Osteocyte (in vitro differentiated cells): ENCODE results near the gene ATP6V0A4. TPM values are rescaled to one million over a fixed set of nuclear protein-coding genes. Genes with fewer than 3 reads are reported as not detected.
"Not testable (repeated sequence)": the region's sequence is repeated elsewhere in the genome, so short reads cannot be mapped to it uniquely, and the experiment has no call there.

ENCODE experiments used
- DNase-seq: peaks from one replicate; pipeline ENCODE4 v3.0.0; 2021; ENCODE audit warnings: mixed read lengths; ENCODE audit not compliant: unreplicated experiment; ENCODE audit errors: extremely low spot score
- H3K27ac Mint-ChIP-seq: one replicate; pipeline ENCODE4 v1.8.0; 2021; ENCODE audit warnings: mild to moderate bottlenecking, mixed read lengths; ENCODE audit not compliant: unreplicated experiment
- H3K27me3 Mint-ChIP-seq: one replicate; pipeline ENCODE4 v1.8.0; 2021; ENCODE audit warnings: mixed read lengths; ENCODE audit not compliant: unreplicated experiment
- H3K36me3 Mint-ChIP-seq: one replicate; pipeline ENCODE4 v1.8.0; 2021; ENCODE audit warnings: mixed read lengths; ENCODE audit not compliant: unreplicated experiment
- H3K4me1 Mint-ChIP-seq: one replicate; pipeline ENCODE4 v1.8.0; 2021; ENCODE audit warnings: mixed read lengths; ENCODE audit not compliant: unreplicated experiment
- H3K4me3 Mint-ChIP-seq: one replicate; pipeline ENCODE4 v1.8.0; 2021; ENCODE audit warnings: mild to moderate bottlenecking, moderate library complexity, mixed read lengths; ENCODE audit not compliant: unreplicated experiment
- H3K9me3 Mint-ChIP-seq: one replicate; pipeline ENCODE4 v1.8.0; 2021; ENCODE audit warnings: mixed read lengths; ENCODE audit not compliant: unreplicated experiment
- CTCF ChIP-seq: fragments of 200-600 bp; sonication (generic); IDR thresholded peaks from 2 replicates; pipeline ENCODE4 v1.5.0; 2021; ENCODE audit warnings: antibody characterized with exemption, mild to moderate bottlenecking, moderate library complexity
- total RNA-seq: library from RNA; stranded (reverse); gene quantifications from 2 replicates; pipeline ENCODE4 v1.2.1, GENCODE V29; 2021

ATP6V0A4 gene
- total RNA-seq, 1 donor from 2014 or later: 0.64 TPM

- Mint-ChIP-seq H3K4me1 (no peaks in the 10 kb centered on the region), H3K9me3 (no peaks in the 10 kb centered on the region)
Measured at GRCh38 chr7:138698281-138698680, 99.7 kb downstream of the ATP6V0A4 start.

DNA sequence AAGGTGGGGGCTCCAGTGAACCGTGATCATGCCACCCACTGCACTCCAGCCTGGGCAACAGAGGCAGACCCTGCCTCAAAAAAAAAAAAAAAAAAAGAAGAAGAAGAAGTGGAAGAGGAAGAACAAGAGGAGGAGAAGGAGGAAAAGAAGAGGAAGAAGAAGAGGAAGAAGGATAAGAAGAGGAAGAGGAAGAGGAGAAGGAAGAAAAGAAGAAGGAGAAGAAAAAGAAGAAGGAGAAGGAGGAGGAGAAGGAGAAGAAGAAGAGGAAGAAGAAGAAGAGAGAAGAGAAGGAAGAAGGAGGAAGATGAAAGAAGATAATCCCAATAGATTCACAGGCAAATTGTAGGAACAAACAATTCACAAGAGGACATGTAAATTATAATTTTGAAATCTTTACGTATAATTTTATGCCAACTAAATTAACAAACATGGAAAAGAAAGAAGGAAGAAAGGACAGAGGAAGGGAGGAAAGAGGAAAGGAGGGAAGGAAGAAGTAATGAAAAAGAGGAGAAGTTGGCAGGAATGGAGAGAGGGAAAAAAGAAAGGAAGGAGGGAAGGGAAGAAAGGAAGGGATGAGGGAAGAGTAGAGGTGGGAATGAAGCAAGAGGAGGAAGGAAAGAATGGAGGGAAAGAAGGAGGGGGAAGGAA lies 100.3 kb downstream of the ATP6V0A4 start:
- no peak overlapping the region for H3K4me3 Mint-ChIP-seq
- H3K27ac Mint-ChIP-seq: no peak overlapping the region
- no peak for TF ChIP-seq CTCF
- H3K27me3 Mint-ChIP-seq: peaks cover 10% of the 10 kb centered on the region
- no peaks in the 10 kb centered on the region for H3K9me3 Mint-ChIP-seq
- DNase-seq: no peak
- no peaks in the 10 kb centered on the region for H3K36me3 Mint-ChIP-seq
- no peaks in the 10 kb centered on the region for H3K4me1 Mint-ChIP-seq

More at GRCh38 chr7:138698281-138698680, 99.7 kb downstream of the ATP6V0A4 start:
- peaks cover 6% of the 10 kb centered on the region for H3K27me3 Mint-ChIP-seq
- TF ChIP-seq CTCF: no peak
- H3K4me3 Mint-ChIP-seq: no peak overlapping the region
- H3K36me3 Mint-ChIP-seq: no peaks in the 10 kb centered on the region
- no peak overlapping the region for H3K27ac Mint-ChIP-seq
- DNase-seq: no peak

GRCh38 chr7:138695776-138696175 lies 102.2 kb downstream of the ATP6V0A4 start:
- not testable (repeated sequence) for H3K4me3 Mint-ChIP-seq, H3K36me3 Mint-ChIP-seq, H3K27ac Mint-ChIP-seq, H3K9me3 Mint-ChIP-seq, H3K4me1 Mint-ChIP-seq, DNase-seq
- peaks cover 14% of the 10 kb centered on the region for H3K27me3 Mint-ChIP-seq

DNA sequence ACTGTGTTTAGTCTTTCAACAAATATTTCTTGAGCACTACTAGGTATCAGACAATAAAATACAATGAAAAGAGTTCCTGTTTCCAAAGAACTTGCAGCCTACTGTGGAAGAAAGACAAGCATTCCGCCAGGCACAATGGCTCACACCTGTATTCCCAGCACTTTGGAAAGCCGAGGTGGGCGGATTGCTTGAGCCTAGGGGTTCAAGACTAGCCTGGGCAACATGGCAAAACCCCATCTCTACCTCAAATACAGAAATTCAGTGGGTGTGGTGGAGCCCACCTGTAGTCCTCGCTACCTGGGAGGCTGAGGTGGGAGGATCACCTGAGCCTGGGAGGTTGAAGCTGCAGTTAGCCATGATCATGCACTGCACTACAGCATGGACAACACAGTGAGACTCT lies 102.9 kb downstream of the ATP6V0A4 start:
- TF ChIP-seq CTCF: no peak
- no peaks in the 10 kb centered on the region for H3K9me3 Mint-ChIP-seq
- peaks cover 20% of the 10 kb centered on the region for H3K27me3 Mint-ChIP-seq
- H3K36me3 Mint-ChIP-seq: no peaks in the 10 kb centered on the region
- H3K4me3 Mint-ChIP-seq: no peak overlapping the region
- no peaks in the 10 kb centered on the region for H3K4me1 Mint-ChIP-seq
- no peak for DNase-seq
- H3K27ac Mint-ChIP-seq: no peak overlapping the region

DNA sequence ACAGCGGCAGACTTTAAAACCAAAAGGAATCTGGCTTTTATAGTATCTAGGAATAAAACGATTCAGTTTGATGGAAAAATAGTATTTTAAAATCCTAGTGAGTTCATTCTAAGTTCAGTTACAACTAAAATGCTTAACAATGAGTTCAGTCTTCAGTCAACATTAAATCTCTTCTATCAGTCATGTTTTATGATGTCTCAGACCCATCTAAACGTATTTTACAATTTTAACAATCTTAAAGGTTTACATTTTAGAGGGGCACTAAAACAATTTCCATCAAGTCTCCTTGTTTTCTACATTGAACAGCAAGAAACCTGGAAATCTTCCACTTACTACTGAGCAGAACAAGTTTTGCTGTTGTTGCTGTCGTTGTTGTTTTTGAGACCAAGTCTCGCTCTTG lies 106.8 kb downstream of the ATP6V0A4 start:
- no peak for DNase-seq
- H3K4me1 Mint-ChIP-seq: no peaks in the 10 kb centered on the region
- TF ChIP-seq CTCF: no peak
- H3K36me3 Mint-ChIP-seq: no peaks in the 10 kb centered on the region
- no peak overlapping the region for H3K4me3 Mint-ChIP-seq
- no peaks in the 10 kb centered on the region for H3K9me3 Mint-ChIP-seq
- H3K27me3 Mint-ChIP-seq: peaks cover 20% of the 10 kb centered on the region
- H3K27ac Mint-ChIP-seq: no peak overlapping the region

GRCh38 chr7:138690495-138690894 lies 107.5 kb downstream of the ATP6V0A4 start:
- H3K27ac Mint-ChIP-seq: no peak overlapping the region
- peaks cover 20% of the 10 kb centered on the region for H3K27me3 Mint-ChIP-seq
- H3K9me3 Mint-ChIP-seq: no peaks in the 10 kb centered on the region
- DNase-seq: no peak
- no peak overlapping the region for H3K4me3 Mint-ChIP-seq
- TF ChIP-seq CTCF: no peak
- no peaks in the 10 kb centered on the region for H3K4me1 Mint-ChIP-seq
- no peaks in the 10 kb centered on the region for H3K36me3 Mint-ChIP-seq

DNA sequence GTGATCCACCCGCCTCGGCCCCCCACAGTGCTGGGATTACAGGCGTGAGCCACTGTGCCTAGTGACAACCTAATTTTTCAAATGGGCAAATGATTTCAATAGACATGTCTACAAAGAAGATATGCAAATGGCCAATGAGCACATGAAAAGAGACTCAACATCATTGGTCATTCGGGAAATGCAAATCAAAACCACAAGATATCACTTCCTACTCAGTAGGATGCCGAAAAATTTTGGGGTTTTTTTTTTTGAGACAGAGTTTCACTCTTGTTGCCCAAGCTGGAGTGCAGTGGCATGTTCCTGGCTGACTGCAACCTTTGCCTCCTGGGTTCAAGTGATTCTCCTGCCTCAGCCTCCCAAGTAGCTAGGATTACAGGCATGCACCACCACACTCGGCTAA lies 110.0 kb downstream of the ATP6V0A4 start:
- not testable (repeated sequence) for H3K4me1 Mint-ChIP-seq, H3K9me3 Mint-ChIP-seq, DNase-seq, H3K4me3 Mint-ChIP-seq, H3K27ac Mint-ChIP-seq, H3K36me3 Mint-ChIP-seq
- peaks cover 16% of the 10 kb centered on the region for H3K27me3 Mint-ChIP-seq
